Stimulated activated CD4-positive, alpha-beta T cell treated with anti-CD3 and anti-CD28 coated beads, TNF-alpha, amount 100 ng/mL, for 4 hours (primary cell): ENCODE data around the gene MRPL24.
"Not testable (repeated sequence)": the region's sequence is repeated elsewhere in the genome, so short reads cannot be mapped to it uniquely, and the experiment has no call there.

Source experiments
- DNase-seq, 3 experiments: peaks; one replicate each; pipeline ENCODE4 v3.0.0-alpha.2; 2020; ENCODE audit warnings: low read depth in 3 of 3

The MRPL24 gene

DNA sequence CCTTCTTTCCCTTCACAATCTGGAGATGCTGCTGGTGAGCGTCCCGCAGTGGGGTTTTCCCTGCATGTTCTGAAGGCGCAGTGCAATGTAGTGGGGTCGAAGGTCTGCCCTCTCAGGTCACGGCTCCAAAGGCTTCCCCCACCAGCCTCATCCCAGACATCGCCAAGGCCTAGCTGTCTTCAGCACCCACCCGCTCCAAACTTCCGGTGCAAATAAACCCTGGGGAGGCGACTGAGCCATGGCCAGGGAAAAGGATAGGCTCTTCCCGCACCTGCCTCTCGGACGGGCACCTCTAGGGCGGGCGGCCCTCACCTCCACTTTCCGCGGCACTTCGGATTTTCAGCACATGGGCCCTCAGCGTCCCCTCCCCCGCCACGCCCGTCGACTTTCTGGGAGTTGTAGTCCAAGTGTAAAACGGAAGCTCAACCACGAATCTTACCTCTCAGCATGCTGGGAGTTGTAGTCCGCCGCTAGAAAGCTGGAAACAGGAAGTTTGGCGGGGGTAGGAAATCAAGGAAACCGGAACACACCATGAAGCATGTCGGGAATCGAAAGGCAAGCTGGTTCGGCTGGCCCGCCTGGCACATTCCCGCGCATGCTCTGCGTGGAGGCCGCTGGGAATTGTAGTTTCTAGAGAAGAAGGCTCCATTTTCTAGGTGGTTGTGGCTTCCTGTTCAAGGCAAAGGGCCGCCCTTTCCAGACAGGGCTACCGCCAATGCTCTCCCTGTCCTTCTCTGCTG is at the start of gene MRPL24:
TSS of gene MRPL24 (minus strand) at position 348 of the 740 bp plus-strand sequence. CDS start 2,384 bp downstream, outside the sequence.
- peak; percentile 91 to 96 (median 91) for DNase-seq

DNA sequence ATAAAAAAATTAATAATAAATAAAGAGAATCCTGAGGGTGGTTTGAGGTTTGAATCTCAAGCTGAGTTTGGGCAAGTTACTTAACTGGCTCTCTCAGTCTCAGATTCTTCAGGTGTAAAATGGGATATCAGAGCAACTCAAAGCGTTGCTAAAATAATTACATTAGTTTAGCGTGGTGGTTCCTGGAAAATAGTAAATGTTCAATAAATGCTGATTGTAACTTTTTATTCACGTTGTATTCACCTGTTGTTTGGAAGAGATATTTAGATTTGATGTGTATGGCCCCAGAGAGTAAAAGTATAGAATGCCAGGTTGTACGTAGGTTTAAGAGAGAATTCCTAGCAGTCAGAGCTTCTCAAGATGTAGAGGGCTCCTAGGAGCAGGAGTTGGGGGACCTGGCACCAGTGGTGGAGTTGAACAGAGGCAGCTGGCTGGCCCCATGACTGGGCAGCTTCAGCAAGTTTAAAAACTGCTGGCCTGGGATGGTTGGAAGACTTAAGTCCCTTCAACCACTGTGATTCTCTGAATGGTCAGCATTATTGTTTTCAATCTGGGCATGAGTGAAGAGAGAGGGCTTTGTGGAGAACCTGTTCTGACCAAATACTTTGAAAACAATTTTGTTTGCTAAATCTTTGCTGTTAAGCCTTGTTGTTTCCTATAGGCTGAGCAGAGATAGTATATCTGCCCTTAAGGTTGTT is 48.9 kb upstream of the MRPL24 start:
- DNase-seq = no peak

DNA sequence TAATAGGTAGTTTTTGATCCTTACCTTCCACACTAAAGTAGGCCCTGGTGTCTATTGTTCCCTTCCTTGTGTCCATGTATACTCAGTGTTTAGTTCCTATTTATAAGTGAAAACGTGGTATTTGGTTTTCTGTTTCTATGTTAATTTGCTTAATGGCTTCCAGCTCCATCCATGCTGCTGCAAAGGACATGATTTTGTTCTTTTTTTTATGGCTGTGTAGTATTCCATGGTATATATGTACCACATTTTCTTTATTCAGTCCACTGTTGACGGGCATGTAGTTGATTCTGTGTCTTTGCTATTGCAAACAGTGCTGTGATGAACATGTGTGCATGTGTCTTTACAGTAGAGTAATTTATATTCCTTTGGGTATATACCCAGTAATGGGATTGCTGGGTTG is 47.2 kb upstream of the MRPL24 start:
- no peak for DNase-seq

DNA sequence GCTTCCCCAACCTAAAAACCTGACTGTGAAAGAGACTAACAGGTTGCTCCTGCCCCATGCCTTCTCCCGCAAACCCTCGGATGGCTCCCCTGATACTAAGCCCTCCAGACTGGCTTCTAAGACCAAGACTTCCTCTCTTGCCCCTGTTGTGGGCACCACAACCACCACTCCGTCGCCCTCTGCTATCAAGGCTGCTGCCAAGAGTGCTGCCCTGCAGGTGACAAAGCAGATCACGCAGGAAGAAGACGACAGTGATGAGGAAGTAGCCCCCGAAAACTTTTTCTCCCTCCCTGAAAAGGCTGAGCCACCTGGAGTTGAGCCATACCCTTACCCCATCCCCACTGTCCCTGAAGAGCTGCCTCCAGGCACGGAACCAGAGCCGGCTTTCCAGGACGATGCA is 45.8 kb upstream of the MRPL24 start:
- DNase-seq = no peak

DNA sequence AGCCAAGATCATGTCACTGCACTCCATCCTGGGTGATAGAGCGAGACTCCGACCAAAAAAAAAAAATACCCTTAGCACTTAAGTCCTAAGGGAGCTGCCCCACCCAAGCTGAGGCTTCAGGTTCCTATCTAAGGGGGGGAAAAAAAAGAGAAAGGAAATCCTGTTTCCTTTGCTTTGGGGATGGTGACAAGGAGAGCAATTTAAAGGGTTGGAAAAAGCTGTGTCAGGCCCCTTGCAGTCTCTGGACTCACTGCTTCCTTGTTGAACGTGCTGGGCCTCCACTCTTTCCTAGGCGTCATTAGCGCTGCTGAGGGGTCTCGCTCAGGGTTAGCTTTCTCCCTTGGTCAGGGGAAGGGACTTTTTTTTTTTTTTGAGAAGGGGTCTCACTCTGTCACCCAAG is 44.6 kb upstream of the MRPL24 start:
- DNase-seq = no peak

DNA sequence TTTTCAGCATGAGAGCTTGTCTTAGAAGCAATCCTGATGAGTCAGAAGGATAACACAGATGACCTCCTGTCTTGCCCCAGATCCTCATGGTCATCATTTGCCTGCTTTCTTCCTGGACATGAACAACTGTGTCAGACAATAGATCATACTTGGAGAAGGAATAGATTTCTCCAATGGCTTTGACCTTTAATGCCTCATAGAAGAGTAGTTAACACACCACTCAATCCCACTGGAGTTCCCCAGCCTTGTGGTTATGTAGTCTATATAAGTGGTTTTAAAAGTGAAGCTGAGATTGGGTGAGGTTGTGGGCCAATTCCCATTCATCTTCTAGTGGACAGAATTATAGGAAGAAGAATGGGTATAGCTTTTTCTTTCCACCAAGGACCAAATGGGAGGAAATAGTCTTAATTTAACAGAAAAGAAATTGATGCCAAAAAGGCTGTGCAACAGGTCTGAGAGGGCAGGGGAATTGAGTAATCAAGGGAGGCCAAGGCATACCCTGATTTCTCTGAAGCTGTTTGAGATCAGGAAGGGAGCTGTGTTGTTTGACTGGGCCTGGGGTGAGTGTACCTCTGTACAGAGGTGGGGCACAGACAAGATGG is 40.8 kb upstream of the MRPL24 start:
- DNase-seq = no peak

DNA sequence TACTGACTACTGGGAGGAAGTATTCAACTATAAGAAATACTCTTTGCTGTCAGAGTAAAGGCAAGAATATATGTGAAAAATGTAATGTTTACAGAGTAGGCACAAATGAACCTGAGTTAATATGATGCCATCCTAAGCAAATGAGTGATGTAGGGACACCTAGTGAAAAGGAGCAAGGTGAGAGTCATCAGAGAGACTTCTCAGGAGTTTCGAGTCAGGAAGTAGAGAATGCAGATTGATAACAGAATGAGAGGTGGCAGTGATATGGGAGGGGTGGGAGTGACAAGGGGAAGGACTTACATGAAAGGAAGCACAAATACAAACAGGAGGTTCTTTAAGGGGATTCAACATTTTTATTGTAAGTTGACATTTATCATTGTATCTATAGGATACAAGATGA is 36.7 kb upstream of the MRPL24 start:
- DNase-seq = no peak

DNA sequence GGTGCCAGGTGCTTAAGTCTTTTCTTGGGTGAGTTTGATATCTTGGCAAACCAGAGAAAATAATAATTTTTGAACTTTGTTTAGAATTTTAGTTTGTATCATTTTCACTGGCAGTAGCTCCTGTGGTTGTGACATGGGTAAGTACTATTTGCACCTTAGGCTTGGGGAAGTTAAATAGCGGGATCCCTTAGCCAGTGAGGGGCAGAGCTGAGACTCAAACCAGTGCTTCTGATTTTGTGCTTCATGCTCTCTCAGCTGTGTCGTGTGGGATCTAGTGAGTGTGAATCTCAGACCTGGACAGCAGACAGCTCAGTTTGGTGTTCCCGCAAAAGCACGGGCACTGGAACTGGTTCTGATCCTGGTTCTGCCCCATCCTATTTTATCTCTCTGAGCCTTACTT is 36.1 kb upstream of the MRPL24 start:
- DNase-seq = no peak

DNA sequence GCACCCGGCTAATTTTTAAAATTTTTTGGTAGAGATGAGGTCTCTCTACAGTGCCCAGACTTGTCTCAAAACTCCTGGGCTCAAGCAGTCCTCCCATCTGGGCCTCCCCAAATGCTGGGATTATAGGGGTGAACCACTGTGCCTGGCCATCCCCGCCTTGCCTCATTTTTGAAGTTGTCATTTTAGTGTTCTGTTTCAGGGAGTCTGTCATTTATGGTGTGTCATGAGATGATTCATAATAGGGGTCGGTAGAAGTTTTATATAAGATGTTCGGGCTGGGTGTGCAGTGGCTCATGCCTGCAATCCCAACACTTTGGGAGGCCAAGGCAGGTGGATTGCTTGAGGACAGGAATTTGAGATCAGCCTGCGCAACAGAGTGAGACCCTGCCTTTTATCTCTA is 34.9 kb upstream of the MRPL24 start:
- no peak for DNase-seq

DNA sequence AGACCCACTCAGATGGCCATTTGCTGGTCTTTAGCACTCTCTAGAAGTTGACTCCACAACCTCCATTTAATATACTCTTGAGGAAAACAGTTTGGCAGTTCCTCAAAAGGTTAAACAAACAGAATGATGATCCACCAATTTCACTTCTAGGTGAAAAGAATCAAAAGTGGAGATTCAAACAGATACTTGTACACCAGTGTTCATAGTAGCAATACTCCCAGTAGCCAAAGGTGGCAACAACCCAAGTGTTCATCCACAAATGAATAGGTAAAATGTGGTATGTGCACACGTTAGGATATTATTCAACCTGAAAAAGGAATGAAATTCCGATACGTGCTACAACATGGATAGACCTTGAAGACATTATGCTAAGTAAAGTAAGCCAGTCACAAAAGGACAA is 32.7 kb upstream of the MRPL24 start:
- DNase-seq = no peak

DNA sequence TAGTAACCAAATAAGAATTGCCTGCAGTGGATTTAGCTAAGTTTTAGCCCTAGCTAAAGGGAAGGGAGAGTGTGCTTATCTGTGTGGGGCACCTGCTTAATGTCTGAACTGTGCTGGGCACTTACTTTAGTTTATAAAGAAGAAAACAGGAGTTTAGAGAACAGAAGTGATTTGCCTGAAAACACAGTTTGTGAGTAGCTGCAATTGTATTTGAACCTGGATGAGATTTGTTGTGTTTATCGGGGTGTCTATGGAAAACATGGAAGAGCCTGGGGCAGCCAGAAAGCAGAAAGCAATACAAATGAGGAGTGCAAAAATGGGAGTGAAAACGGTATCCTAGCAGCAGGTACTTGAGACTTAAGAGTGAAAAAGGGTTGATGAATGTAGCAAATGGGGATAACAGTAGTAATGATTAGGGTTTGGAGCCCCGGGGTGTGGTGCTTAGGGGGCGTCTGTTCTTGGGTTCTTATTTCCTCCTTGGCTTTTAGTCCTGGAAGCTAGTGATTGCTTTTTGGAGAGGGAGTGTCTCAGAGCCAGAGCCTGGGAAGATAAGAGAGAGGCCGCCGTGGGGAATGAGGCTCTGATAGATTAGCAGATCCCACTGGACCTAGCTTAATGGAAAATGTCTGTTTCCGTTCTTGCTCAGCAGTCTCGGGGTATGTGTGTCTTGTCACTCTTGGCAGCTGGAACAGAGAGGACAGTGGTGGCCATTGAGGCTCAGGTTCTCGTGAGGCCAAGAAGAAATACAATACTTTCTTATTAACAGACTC is 32.0 kb upstream of the MRPL24 start:
- no peak for DNase-seq

DNA sequence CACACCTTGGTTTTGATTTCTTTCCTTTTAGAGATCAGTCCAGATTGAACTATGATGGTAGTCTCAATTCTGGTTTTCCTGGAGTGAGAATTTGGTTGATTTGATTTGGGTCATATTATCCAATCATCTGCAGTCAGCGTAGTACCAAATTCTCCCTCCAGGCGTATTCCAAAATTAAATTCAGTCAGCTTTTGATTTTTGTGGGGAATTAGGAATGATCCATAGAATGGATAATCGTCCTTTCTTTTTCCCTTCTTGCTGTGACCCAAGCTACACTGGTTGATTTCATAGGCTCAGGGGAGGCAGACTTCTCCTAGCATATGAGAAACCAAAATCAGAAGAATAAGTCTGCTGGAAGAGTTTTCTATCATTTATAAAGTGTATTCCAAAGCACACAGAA is 31.3 kb upstream of the MRPL24 start:
- no peak for DNase-seq

DNA sequence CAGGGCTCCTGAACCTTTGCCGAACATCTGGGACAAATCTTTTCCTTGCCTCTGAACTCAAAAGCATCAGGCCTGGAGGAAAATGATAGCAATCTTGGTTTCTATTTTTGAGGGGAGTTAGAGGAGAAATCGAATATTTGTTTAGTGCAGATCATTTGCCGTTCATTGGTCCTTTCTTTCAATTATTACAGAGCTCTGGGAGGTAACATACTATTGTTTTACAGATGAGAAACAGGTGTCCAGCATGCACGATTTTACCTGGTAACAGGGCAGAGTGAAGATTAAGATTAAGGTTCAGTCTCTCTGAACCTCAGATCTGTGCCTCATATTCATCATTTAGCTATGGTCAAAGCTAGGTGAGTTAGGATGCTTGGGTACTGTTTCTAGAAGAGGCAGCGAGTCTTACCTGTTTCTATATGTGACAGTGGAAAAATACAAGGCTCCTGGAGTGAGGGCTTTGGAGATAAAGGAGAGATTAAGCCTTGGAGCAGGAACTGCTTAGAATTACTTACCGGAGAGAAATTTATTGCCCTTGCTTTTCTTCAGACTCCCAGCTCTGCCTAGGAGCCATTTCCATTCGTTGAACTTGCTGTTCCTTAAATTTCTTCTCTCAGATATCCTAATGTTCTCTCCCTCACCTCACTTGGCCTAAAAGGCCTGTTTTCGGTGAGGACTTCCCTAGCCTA is 27.9 kb upstream of the MRPL24 start:
- DNase-seq = no peak

DNA sequence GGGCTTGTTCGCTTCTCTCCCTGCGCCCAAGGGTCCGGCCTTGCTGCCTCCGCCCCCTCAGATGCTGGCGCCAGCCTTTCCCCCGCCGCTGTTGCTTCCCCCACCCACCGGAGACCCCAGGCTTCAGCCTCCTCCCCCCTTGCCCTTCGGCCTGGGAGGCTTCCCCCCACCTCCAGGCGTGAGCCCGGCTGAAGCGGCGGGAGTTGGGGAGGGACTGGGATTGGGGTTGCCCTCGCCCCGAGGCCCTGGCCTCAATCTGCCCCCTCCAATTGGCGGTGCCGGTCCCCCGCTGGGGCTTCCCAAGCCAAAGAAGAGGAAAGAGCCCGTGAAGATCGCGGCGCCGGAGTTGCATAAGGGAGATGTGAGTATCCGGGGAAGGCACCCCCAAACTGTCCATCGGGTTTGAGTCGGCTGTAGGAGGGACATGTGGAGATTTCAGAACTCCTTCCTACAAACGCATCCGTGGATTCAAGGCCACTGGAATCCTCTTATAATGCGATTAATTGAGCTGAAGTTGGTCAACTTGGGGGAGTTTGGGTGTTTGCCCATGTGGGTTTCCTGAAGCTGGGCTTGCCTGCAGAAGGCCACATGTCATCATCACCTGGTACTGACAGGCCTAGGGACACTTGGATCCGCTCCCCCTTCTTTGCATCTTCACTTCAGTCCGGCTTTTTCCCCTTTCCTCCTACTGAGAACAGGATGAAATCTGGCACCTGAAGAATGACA is 27.2 kb upstream of the MRPL24 start:
- no peak for DNase-seq

DNA sequence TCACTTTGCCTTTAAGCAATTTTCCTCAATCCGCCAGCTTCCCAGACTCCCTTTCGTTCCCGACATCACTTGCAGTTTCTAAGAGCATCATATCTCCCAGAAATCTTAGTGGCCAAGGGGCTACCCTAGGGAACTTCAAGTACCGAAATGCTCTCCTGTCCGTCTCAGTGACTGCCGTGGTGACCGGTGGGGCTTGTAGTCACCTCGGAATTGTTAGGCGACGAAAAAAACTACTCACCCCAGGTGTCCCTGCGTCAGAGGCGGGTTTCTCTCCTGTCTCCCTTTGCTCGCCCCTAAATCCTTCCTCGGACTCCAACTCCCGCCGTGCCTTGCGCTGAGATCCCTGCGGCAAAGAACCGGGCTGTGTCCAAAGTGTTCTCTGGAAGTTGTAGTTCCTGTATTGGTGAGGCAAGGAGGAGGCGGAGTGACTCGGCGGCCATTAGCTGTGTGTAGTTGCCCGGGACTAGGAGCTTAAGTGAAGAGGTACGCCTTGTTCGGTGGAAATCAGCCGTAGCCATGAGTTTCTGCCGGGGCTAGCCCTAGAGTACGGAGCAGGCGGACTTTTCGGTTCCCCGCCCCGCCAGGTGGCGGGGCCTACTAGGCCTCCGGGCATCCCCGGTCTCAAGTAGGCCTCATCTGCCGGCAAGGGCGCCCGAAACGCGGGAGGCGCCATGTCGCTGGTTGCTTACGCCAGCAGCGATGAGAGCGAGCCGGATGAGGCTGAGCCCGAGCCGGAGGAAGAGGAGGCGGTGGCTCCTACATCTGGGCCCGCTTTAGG is 26.4 kb upstream of the MRPL24 start, which contains the start of gene PRCC:
TSS of gene PRCC (plus strand) at position 435 of the 778 bp plus-strand sequence. CDS start at position 672, 237 bp downstream.
- peak; percentile 80 to 97 (median 94) for DNase-seq

DNA sequence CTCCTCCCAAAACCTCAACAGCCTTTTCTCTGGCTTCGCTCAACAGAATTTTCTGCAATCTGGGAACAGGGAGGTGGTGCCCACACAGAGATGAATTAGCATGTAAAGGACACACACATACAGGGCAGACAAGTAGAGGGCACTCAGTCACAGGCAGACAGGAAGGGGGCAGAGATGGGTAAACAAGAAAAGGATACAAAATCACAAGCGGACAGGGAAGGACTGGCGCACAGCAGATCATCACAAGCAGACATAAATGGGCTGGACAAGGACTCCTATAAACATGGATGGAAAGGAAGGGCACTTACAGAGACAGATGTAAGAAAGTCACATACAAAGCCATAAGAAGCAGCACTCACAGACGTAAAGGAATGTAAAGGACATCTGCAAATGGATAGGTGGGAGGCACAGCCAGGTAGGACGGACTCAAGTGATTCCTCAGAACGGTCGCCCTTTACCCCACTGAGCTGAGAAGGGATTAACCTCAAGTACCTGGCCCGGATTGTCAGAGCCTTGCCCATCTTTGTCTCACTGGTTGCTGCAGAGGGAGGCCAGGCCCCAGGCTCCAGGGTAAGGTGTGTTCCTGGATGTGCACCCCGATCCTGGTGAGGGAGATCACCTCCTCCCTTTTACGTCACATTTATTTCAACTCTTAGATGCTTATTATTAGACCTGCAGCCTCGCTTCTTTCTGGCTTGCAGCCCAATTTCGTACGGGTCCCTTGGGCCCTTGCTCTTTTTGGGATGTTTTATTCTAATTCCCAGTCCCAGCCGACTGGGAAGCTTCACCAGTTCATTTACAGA is 25.6 kb upstream of the MRPL24 start:
- DNase-seq = peak in 1 of 3 experiments; percentile 33

DNA sequence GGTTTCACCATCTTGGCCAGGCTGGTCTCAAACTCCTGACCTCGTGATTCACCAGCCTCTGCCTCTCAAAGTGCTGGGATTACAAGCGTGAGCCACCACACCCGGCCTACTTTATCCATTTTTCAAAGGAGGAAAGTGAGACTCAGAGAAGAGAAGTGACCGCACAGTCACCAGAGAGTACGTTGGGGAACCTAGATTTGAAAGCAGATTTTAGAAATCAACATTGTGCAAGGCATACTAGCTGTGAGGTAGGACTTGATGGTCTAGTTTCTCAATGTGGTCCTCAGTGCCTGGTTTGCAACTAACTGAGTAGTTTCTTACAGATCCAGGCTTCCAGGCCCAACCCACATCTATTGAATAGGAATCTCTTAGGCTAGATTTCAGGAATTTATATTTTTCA is 24.8 kb upstream of the MRPL24 start:
- DNase-seq = no peak

DNA sequence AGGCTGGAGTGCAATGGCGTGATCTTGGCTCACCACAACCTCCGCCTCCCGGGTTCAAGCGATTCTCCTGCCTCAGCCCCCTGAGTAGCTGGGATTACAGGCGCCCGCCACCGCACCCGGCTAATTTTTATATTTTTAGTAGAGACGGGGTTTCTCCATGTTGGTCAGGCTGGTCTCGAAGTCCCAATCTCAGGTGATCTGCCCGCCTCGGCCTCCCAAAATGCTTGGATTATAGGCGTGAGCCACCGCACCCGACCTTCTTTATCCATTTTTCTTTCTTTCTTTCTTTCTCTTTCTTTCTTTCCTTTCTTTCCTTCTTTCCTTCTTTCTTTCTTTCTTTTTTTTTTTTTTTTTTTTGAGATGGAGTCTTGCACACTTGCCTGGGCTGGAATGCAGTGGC is 24.2 kb upstream of the MRPL24 start:
- DNase-seq = not testable (repeated sequence)

DNA sequence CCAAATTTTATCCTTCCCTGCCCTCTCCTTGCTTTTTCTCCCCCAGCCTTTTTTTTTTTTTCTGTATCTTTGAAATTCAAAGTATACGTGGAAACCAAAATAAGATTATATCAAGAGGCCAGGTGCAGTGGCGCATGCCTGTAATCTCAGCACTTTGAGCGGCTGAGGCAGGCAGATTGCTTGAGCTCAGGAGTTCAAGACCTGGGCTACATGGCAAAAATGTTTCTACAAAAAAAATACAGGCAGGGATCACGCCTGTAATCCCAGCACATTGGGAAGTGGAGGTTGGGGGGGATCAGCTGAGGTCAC is 19.9 kb upstream of the MRPL24 start:
- no peak for DNase-seq
